ENCODE data around the gene GFPT2. TPM values are rescaled to one million over a fixed set of nuclear protein-coding genes. Genes with fewer than 3 reads are reported as not detected.

GFPT2 gene
- polyA plus RNA-seq, result 1 to 10 TPM in 3 of 4 donors, under 1 TPM in 1; 0.54 to 4.5 (median 1.1) TPM
- long read RNA-seq, donor 1, result 0 reads
- long read RNA-seq, donor 2, result 0 reads
- long read RNA-seq, donor 3, result 0 reads
- long read RNA-seq, donor 4, result 0 reads
- long read RNA-seq, donor 5, result 0 reads
- long read RNA-seq, donor 6, result 0 reads
- long read RNA-seq, donor 7, partial matches to known transcripts, result 0 of 2 reads
- long read RNA-seq, donor 7, other reads (novel, unspliced or antisense), result 0 of 2 reads
- long read RNA-seq, donor 8, result 0 reads
- long read RNA-seq, donor 9, result 0 reads
- long read RNA-seq, donor 10, result 0 reads

GRCh38 chr5:180353048-180353979, at the start of gene GFPT2:
GFPT2 (minus strand) TSS chr5:180353336; CDS start chr5:180353217, 119 bp downstream.
- no peaks in the 10 kb centered on the region for H3K36me3 ChIP-seq (ENCODE audit: control insufficient read depth in 3 of 3, insufficient read depth in 2 of 3, low read depth in 1 of 3, low read length in 3 of 3)
- FAIRE-seq (no peak), DNase-seq (peak; percentile 52 to 66)
- WGBS, 3 donors, result 0 to 2% (median 1%) methylated on average over 54 to 106 of the region's 106 CpGs
- H3K27ac ChIP-seq (ENCODE audit: low read depth in 1 of 3, low read length in 2 of 3), result peak within 1 kb of the TSS in 1 of 3 donors; percentile 16
- H3K27me3 ChIP-seq (ENCODE audit: control insufficient read depth in 3 of 3, insufficient read depth in 3 of 3, low read length in 3 of 3), result peaks cover 2 to 35% (median 6%) of the 10 kb centered on the region in 3 donors
- peak within 1 kb of the TSS; percentile 48 to 60 (median 59) for H3K4me3 ChIP-seq (ENCODE audit: low read depth in 1 of 3, low read length in 3 of 3)
- H3K4me1 ChIP-seq (ENCODE audit: control insufficient read depth in 3 of 3, insufficient read depth in 2 of 3, low read depth in 1 of 3, low read length in 2 of 3), result no peaks in the 10 kb centered on the region
- H3K9me3 ChIP-seq (ENCODE audit: control insufficient read depth in 2 of 2, insufficient read depth in 1 of 2, low read depth in 1 of 2, low read length in 1 of 2), result peaks cover 0 to under 1% of the 10 kb centered on the region in 2 donors

GRCh38 chr5:180402716-180403115, 49.6 kb upstream of the GFPT2 start:
- no peak overlapping the region for H3K4me3 ChIP-seq (ENCODE audit: low read depth in 1 of 3, low read length in 3 of 3)
- no peaks in the 10 kb centered on the region for H3K4me1 ChIP-seq (ENCODE audit: control insufficient read depth in 3 of 3, insufficient read depth in 2 of 3, low read depth in 1 of 3, low read length in 2 of 3)
- no peak overlapping the region for H3K27ac ChIP-seq (ENCODE audit: low read depth in 1 of 3, low read length in 2 of 3)
- DNase-seq (no peak), FAIRE-seq (no peak)
- no peaks in the 10 kb centered on the region for H3K36me3 ChIP-seq (ENCODE audit: control insufficient read depth in 3 of 3, insufficient read depth in 2 of 3, low read depth in 1 of 3, low read length in 3 of 3)
- H3K27me3 ChIP-seq (ENCODE audit: control insufficient read depth in 3 of 3, insufficient read depth in 3 of 3, low read length in 3 of 3), result peaks cover 0 to 5% (median 0%) of the 10 kb centered on the region in 3 donors
- 91 to 93% (median 93%) methylated on average over 13 of the region's 13 CpGs for WGBS, 3 donors
- H3K9me3 ChIP-seq (ENCODE audit: control insufficient read depth in 2 of 2, insufficient read depth in 1 of 2, low read depth in 1 of 2, low read length in 1 of 2), result peaks cover 0 to 3% of the 10 kb centered on the region in 2 donors

- Histone ChIP-seq H3K4me3 (ENCODE audit: low read depth in 1 of 3, low read length in 3 of 3) (no peak overlapping the region), H3K4me1 (ENCODE audit: control insufficient read depth in 3 of 3, insufficient read depth in 2 of 3, low read depth in 1 of 3, low read length in 2 of 3) (no peaks in the 10 kb centered on the region), H3K36me3 (ENCODE audit: control insufficient read depth in 3 of 3, insufficient read depth in 2 of 3, low read depth in 1 of 3, low read length in 3 of 3) (no peaks in the 10 kb centered on the region), H3K9me3 (ENCODE audit: control insufficient read depth in 2 of 2, insufficient read depth in 1 of 2, low read depth in 1 of 2, low read length in 1 of 2) (peaks cover 0 to 3% of the 10 kb centered on the region in 2 donors), H3K27ac (ENCODE audit: low read depth in 1 of 3, low read length in 2 of 3) (no peak overlapping the region), H3K27me3 (ENCODE audit: control insufficient read depth in 3 of 3, insufficient read depth in 3 of 3, low read length in 3 of 3) (peaks cover 0 to 5% (median 0%) of the 10 kb centered on the region in 3 donors)
- DNase-seq, result no peak
- no peak for FAIRE-seq
- 84 to 89% (median 87%) methylated on average over 11 of the region's 11 CpGs for WGBS, 3 donors
Measured at GRCh38 chr5:180401229-180401907, 48.2 kb upstream of the GFPT2 start.

GRCh38 chr5:180400416-180400815, 47.3 kb upstream of the GFPT2 start:
- Histone ChIP-seq H3K27ac (ENCODE audit: low read depth in 1 of 3, low read length in 2 of 3) (no peak overlapping the region), H3K36me3 (ENCODE audit: control insufficient read depth in 3 of 3, insufficient read depth in 2 of 3, low read depth in 1 of 3, low read length in 3 of 3) (no peaks in the 10 kb centered on the region), H3K27me3 (ENCODE audit: control insufficient read depth in 3 of 3, insufficient read depth in 3 of 3, low read length in 3 of 3) (peaks cover 0 to 5% (median 0%) of the 10 kb centered on the region in 3 donors), H3K9me3 (ENCODE audit: control insufficient read depth in 2 of 2, insufficient read depth in 1 of 2, low read depth in 1 of 2, low read length in 1 of 2) (peaks cover 0 to 3% of the 10 kb centered on the region in 2 donors), H3K4me1 (ENCODE audit: control insufficient read depth in 3 of 3, insufficient read depth in 2 of 3, low read depth in 1 of 3, low read length in 2 of 3) (no peaks in the 10 kb centered on the region), H3K4me3 (ENCODE audit: low read depth in 1 of 3, low read length in 3 of 3) (no peak overlapping the region)
- WGBS, 3 donors, result 78 to 88% (median 83%) methylated on average over 8 to 9 of the region's 9 CpGs
- no peak for DNase-seq
- FAIRE-seq, result no peak

GRCh38 chr5:180399401-180400215, 46.5 kb upstream of the GFPT2 start:
- FAIRE-seq, result no peak
- Histone ChIP-seq H3K27me3 (ENCODE audit: control insufficient read depth in 3 of 3, insufficient read depth in 3 of 3, low read length in 3 of 3) (peaks cover 0 to 5% (median 0%) of the 10 kb centered on the region in 3 donors), H3K36me3 (ENCODE audit: control insufficient read depth in 3 of 3, insufficient read depth in 2 of 3, low read depth in 1 of 3, low read length in 3 of 3) (no peaks in the 10 kb centered on the region), H3K9me3 (ENCODE audit: control insufficient read depth in 2 of 2, insufficient read depth in 1 of 2, low read depth in 1 of 2, low read length in 1 of 2) (peaks cover 0 to 3% of the 10 kb centered on the region in 2 donors), H3K4me3 (ENCODE audit: low read depth in 1 of 3, low read length in 3 of 3) (no peak overlapping the region), H3K27ac (ENCODE audit: low read depth in 1 of 3, low read length in 2 of 3) (no peak overlapping the region), H3K4me1 (ENCODE audit: control insufficient read depth in 3 of 3, insufficient read depth in 2 of 3, low read depth in 1 of 3, low read length in 2 of 3) (no peaks in the 10 kb centered on the region)
- WGBS, 3 donors, result 83 to 86% (median 85%) methylated on average over 20 of the region's 20 CpGs
- DNase-seq, result no peak

GRCh38 chr5:180396926-180397325, 43.8 kb upstream of the GFPT2 start:
- FAIRE-seq, result no peak
- no peak for DNase-seq

GRCh38 chr5:180395540-180396274, 42.6 kb upstream of the GFPT2 start:
- DNase-seq, result no peak
- Histone ChIP-seq H3K9me3 (ENCODE audit: control insufficient read depth in 2 of 2, insufficient read depth in 1 of 2, low read depth in 1 of 2, low read length in 1 of 2) (no peaks in the 10 kb centered on the region), H3K4me1 (ENCODE audit: control insufficient read depth in 3 of 3, insufficient read depth in 2 of 3, low read depth in 1 of 3, low read length in 2 of 3) (no peaks in the 10 kb centered on the region), H3K27me3 (ENCODE audit: control insufficient read depth in 3 of 3, insufficient read depth in 3 of 3, low read length in 3 of 3) (no peaks in the 10 kb centered on the region), H3K27ac (ENCODE audit: low read depth in 1 of 3, low read length in 2 of 3) (no peak overlapping the region), H3K4me3 (ENCODE audit: low read depth in 1 of 3, low read length in 3 of 3) (no peak overlapping the region), H3K36me3 (ENCODE audit: control insufficient read depth in 3 of 3, insufficient read depth in 2 of 3, low read depth in 1 of 3, low read length in 3 of 3) (no peaks in the 10 kb centered on the region)
- 77 to 79% (median 78%) methylated on average over 16 of the region's 16 CpGs for WGBS, 3 donors
- FAIRE-seq, result no peak

More at GRCh38 chr5:180396926-180397325, 43.8 kb upstream of the GFPT2 start:
- no peaks in the 10 kb centered on the region for H3K36me3 ChIP-seq (ENCODE audit: control insufficient read depth in 3 of 3, insufficient read depth in 2 of 3, low read depth in 1 of 3, low read length in 3 of 3)
- no peaks in the 10 kb centered on the region for H3K4me1 ChIP-seq (ENCODE audit: control insufficient read depth in 3 of 3, insufficient read depth in 2 of 3, low read depth in 1 of 3, low read length in 2 of 3)
- H3K27me3 ChIP-seq (ENCODE audit: control insufficient read depth in 3 of 3, insufficient read depth in 3 of 3, low read length in 3 of 3), result peaks cover 0 to 5% (median 0%) of the 10 kb centered on the region in 3 donors
- H3K4me3 ChIP-seq (ENCODE audit: low read depth in 1 of 3, low read length in 3 of 3), result no peak overlapping the region
- no peak overlapping the region for H3K27ac ChIP-seq (ENCODE audit: low read depth in 1 of 3, low read length in 2 of 3)
- WGBS, 3 donors, result 76 to 82% (median 77%) methylated on average over 12 of the region's 12 CpGs
- no peaks in the 10 kb centered on the region for H3K9me3 ChIP-seq (ENCODE audit: control insufficient read depth in 2 of 2, insufficient read depth in 1 of 2, low read depth in 1 of 2, low read length in 1 of 2)

Measured in small intestine (tissue), 16 donors.